ENCODE data around the gene PIGBOS1. TPM values are rescaled to one million over a fixed set of nuclear protein-coding genes. Genes with fewer than 3 reads are reported as not detected.

PIGBOS1 gene, protein sequence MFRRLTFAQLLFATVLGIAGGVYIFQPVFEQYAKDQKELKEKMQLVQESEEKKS
- 6.6 and 16.2 TPM in 2 replicates for total RNA-seq

GRCh38 chr15:55318588-55319494 lies at the start of gene PIGBOS1, which contains the start of gene PIGB:
Gene PIGBOS1 (minus strand): TSS chr15:55319123. CDS start chr15:55317792, 1,331 bp downstream.
Gene PIGB (plus strand): TSS chr15:55319222. CDS start chr15:55319251, 29 bp downstream.

GRCh38 chr15:55289746-55290527 lies 29.0 kb downstream of the PIGBOS1 start, which contains the start of gene RAB27A:
Gene RAB27A (minus strand): TSS chr15:55289813. CDS start chr15:55234934, 54,879 bp downstream.

Other genes starting within 250 kb of the PIGBOS1 start
- 55.7 and 69.1 TPM in 2 replicates for gene RSL24D1, start 122.2 kb downstream of the PIGBOS1 start, total RNA-seq
- 10.9 and 20.6 TPM in 2 replicates for gene RAB27A, start 29.3 kb downstream of the PIGBOS1 start, total RNA-seq
- 9.3 and 9.7 TPM in 2 replicates for gene PIGB, start 99 bp upstream of the PIGBOS1 start, total RNA-seq
- 39.9 and 55.3 TPM in 2 replicates for gene CCPG1, start 89.2 kb upstream of the PIGBOS1 start, total RNA-seq
- gene PIERCE2, start 89.4 kb upstream of the PIGBOS1 start, total RNA-seq, result 3.4 and 8.4 TPM in 2 replicates
- gene DNAAF4, start 189.1 kb upstream of the PIGBOS1 start, total RNA-seq, result 0.15 and 0.19 TPM in 2 replicates